Parathyroid adenoma (tissue), 2 donors: ENCODE data around the gene PATZ1.

Experiments
- H2AFZ ChIP-seq: fragments of 300-600 bp; sonication (generic); one replicate; pipeline ENCODE4 v1.7.0; 2017; ENCODE audit warnings: antibody characterized with exemption, mild to moderate bottlenecking
- H3K27ac ChIP-seq: fragments of 300-600 bp; sonication (generic); one replicate; pipeline ENCODE4 v1.7.0; 2017
- H3K27me3 ChIP-seq: fragments of 300-600 bp; sonication (generic); one replicate; pipeline ENCODE4 v1.7.0; 2017; ENCODE audit warnings: low read length; ENCODE audit not compliant: control insufficient read depth, insufficient read depth
- H3K36me3 ChIP-seq: fragments of 300-600 bp; sonication (generic); one replicate; pipeline ENCODE4 v1.7.0; 2017; ENCODE audit warnings: low read length; ENCODE audit not compliant: control insufficient read depth, insufficient read depth
- H3K4me1 ChIP-seq: fragments of 300-600 bp; sonication (generic); one replicate; pipeline ENCODE4 v1.7.0; 2017; ENCODE audit warnings: control low read depth
- H3K4me2 ChIP-seq: fragments of 300-600 bp; sonication (generic); one replicate; pipeline ENCODE4 v1.7.0; 2017; ENCODE audit warnings: low read length
- H3K4me3 ChIP-seq: fragments of 300-600 bp; sonication (generic); one replicate; pipeline ENCODE4 v1.7.0; 2017; ENCODE audit warnings: low read depth, low read length
- H3K79me2 ChIP-seq: fragments of 300-600 bp; sonication (generic); one replicate; pipeline ENCODE4 v1.7.0; 2017; ENCODE audit warnings: control low read depth
- H3K9ac ChIP-seq: fragments of 300-600 bp; sonication (generic); one replicate; pipeline ENCODE4 v1.7.0; 2017; ENCODE audit warnings: mild to moderate bottlenecking
- H3K9me3 ChIP-seq: fragments of 300-600 bp; sonication (generic); one replicate; pipeline ENCODE4 v1.7.0; 2017; ENCODE audit warnings: low read length; ENCODE audit not compliant: control insufficient read depth
- CTCF ChIP-seq: fragments of 300-600 bp; sonication (generic); IDR thresholded peaks from one replicate; pipeline ENCODE4 v1.7.0; 2017; ENCODE audit warnings: antibody characterized with exemption, mild to moderate bottlenecking
- donor health status: primary hyperparathyroidism.

The PATZ1 gene

GRCh38 chr22:31282748-31283468, 63.2 kb downstream of the PATZ1 start:
- H3K9me3 ChIP-seq, result no peaks in the 10 kb centered on the region
- no peak for TF ChIP-seq CTCF
- no peak overlapping the region for H3K9ac ChIP-seq
- no peaks in the 10 kb centered on the region for H3K36me3 ChIP-seq
- peaks cover 3% of the 10 kb centered on the region for H3K4me1 ChIP-seq
- no peak overlapping the region for H3K27ac ChIP-seq
- H2AFZ ChIP-seq, result no peak overlapping the region
- H3K27me3 ChIP-seq, result no peaks in the 10 kb centered on the region
- no peak overlapping the region for H3K4me2 ChIP-seq
- H3K79me2 ChIP-seq, result no peaks in the 10 kb centered on the region
- no peak overlapping the region for H3K4me3 ChIP-seq

- no peak overlapping the region for H3K4me2 ChIP-seq
- no peaks in the 10 kb centered on the region for H3K36me3 ChIP-seq
- H3K79me2 ChIP-seq, result no peaks in the 10 kb centered on the region
- H3K4me3 ChIP-seq, result no peak overlapping the region
- no peaks in the 10 kb centered on the region for H3K9me3 ChIP-seq
- H3K27me3 ChIP-seq, result no peaks in the 10 kb centered on the region
- TF ChIP-seq CTCF, result no peak
- peaks cover 3% of the 10 kb centered on the region for H3K4me1 ChIP-seq
- H2AFZ ChIP-seq, result no peak overlapping the region
- no peak overlapping the region for H3K27ac ChIP-seq
- H3K9ac ChIP-seq, result no peak overlapping the region
Measured at GRCh38 chr22:31281733-31282132, 64.4 kb downstream of the PATZ1 start.

DNA sequence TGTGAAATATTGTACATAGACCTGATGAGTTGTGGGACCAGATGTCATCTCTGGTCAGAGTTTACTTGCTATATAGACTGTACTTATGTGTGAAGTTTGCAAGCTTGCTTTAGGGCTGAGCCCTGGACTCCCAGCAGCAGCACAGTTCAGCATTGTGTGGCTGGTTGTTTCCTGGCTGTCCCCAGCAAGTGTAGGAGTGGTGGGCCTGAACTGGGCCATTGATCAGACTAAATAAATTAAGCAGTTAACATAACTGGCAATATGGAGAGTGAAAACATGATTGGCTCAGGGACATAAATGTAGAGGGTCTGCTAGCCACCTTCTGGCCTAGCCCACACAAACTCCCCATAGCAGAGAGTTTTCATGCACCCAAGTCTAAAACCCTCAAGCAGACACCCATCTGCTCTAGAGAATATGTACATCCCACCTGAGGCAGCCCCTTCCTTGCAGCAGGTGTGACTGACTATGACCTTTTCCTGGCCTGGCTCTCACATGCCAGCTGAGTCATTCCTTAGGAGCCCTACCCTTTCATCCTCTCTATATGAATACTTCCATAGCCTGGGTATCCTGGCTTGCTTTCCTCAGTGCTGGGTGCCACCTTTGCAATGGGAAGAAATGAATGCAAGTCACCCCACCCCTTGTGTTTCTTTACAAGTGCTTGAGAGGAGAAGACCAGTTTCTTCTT, 66.2 kb downstream of the PATZ1 start:
- Histone ChIP-seq H3K27me3 (no peaks in the 10 kb centered on the region), H3K79me2 (no peaks in the 10 kb centered on the region), H2AFZ (no peak overlapping the region), H3K9me3 (no peaks in the 10 kb centered on the region), H3K36me3 (no peaks in the 10 kb centered on the region), H3K9ac (no peak overlapping the region), H3K27ac (no peak overlapping the region), H3K4me2 (no peak overlapping the region), H3K4me1 (peaks cover 3% of the 10 kb centered on the region), H3K4me3 (no peak overlapping the region)
- TF ChIP-seq CTCF, result no peak

- peaks cover 3% of the 10 kb centered on the region for H3K4me1 ChIP-seq
- H3K36me3 ChIP-seq, result no peaks in the 10 kb centered on the region
- no peak overlapping the region for H3K4me2 ChIP-seq
- H2AFZ ChIP-seq, result no peak overlapping the region
- H3K79me2 ChIP-seq, result no peaks in the 10 kb centered on the region
- H3K27me3 ChIP-seq, result no peaks in the 10 kb centered on the region
- H3K27ac ChIP-seq, result no peak overlapping the region
- TF ChIP-seq CTCF, result no peak
- no peak overlapping the region for H3K9ac ChIP-seq
- no peak overlapping the region for H3K4me3 ChIP-seq
- no peaks in the 10 kb centered on the region for H3K9me3 ChIP-seq
Measured at GRCh38 chr22:31279327-31279669, 66.8 kb downstream of the PATZ1 start.
